WTC11 (cell line): ENCODE data around the gene PRKN. TPM values are rescaled to one million over a fixed set of nuclear protein-coding genes. Genes with fewer than 3 reads are reported as not detected.

ENCODE experiments used
- ATAC-seq: fragments of 200-7000 bp; cut with Tn5 transposase; 2 replicates; pipeline ENCODE4 v1.10.0; 2021; ENCODE audit warnings: mild to moderate bottlenecking, moderate library complexity
- CTCF ChIA-PET: fragments of 300-600 bp; sonication (Branson Sonifier 250); formaldehyde crosslinking; loops from one replicate; lab custom pipeline; 2021; ENCODE audit warnings: antibody characterized with exemption; lab: Charles Lee
- POLR2A ChIA-PET: fragments of 350-600 bp; sonication (Branson Sonifier 250); formaldehyde crosslinking; loops from one replicate; lab custom pipeline; 2021; ENCODE audit warnings: antibody characterized with exemption; lab: Charles Lee
- DNase-seq: peaks from one replicate; pipeline ENCODE4 v3.0.0; 2021; ENCODE audit warnings: low spot score
- H3K27ac Mint-ChIP-seq: 2 replicates; pipeline ENCODE4 v1.8.0; 2021; ENCODE audit warnings: mixed read lengths
- H3K27me3 Mint-ChIP-seq: 2 replicates; pipeline ENCODE4 v1.8.0; 2021; ENCODE audit warnings: low read depth, mild to moderate bottlenecking, moderate library complexity, mixed read lengths
- H3K36me3 Mint-ChIP-seq: 2 replicates; pipeline ENCODE4 v1.8.0; 2021; ENCODE audit warnings: mixed read lengths
- H3K4me1 Mint-ChIP-seq: 2 replicates; pipeline ENCODE4 v1.8.0; 2022; ENCODE audit warnings: mixed read lengths
- H3K4me3 Mint-ChIP-seq: 2 replicates; pipeline ENCODE4 v1.8.0; 2021; ENCODE audit warnings: mild to moderate bottlenecking, moderate library complexity, mixed read lengths
- H3K9me3 Mint-ChIP-seq: 2 replicates; pipeline ENCODE4 v1.8.0; 2021; ENCODE audit warnings: mixed read lengths
- ATF1 ChIP-seq: sonication (generic); formaldehyde crosslinking; IDR thresholded peaks from 2 replicates; pipeline ENCODE4 v1.8.1; 2023; ENCODE audit warnings: mild to moderate bottlenecking, moderate library complexity, missing genetic modification reagents
- CDX4 ChIP-seq: fragments of 250-450 bp; sonication (Bioruptor Pico); IDR thresholded peaks from 2 replicates; pipeline ENCODE4 v1.9.0; 2021; ENCODE audit warnings: moderate library complexity, mild to moderate bottlenecking, inconsistent platforms, borderline replicate concordance
- ELF4 ChIP-seq: sonication (generic); formaldehyde crosslinking; IDR thresholded peaks from 2 replicates; pipeline ENCODE4 v1.8.1; 2022; ENCODE audit warnings: low read depth, mild to moderate bottlenecking, moderate library complexity, missing genetic modification reagents
- FOXK1 ChIP-seq: sonication (generic); formaldehyde crosslinking; IDR thresholded peaks from 2 replicates; pipeline ENCODE4 v1.8.0; 2022; ENCODE audit warnings: mild to moderate bottlenecking, moderate library complexity, missing genetic modification reagents
- GABPB1 ChIP-seq: sonication (generic); formaldehyde crosslinking; IDR thresholded peaks from 2 replicates; pipeline ENCODE4 v1.8.1; 2023; ENCODE audit warnings: mild to moderate bottlenecking, missing genetic modification reagents
- GTF2I ChIP-seq: fragments of 250-450 bp; sonication (Bioruptor Pico); conservative IDR thresholded peaks from 2 replicates; pipeline ENCODE4 v1.4.0; 2021; ENCODE audit warnings: mild to moderate bottlenecking
- JUN ChIP-seq: sonication (generic); formaldehyde crosslinking; IDR thresholded peaks from 2 replicates; pipeline ENCODE4 v1.8.0; 2023; ENCODE audit warnings: mild to moderate bottlenecking, missing genetic modification reagents
- KAT7 ChIP-seq: sonication (generic); formaldehyde crosslinking; IDR thresholded peaks from 2 replicates; pipeline ENCODE4 v1.8.1; 2023; ENCODE audit warnings: missing genetic modification reagents, mild to moderate bottlenecking, borderline replicate concordance
- NFATC4 ChIP-seq: fragments of 250-450 bp; sonication (Bioruptor Pico); IDR thresholded peaks from 2 replicates; pipeline ENCODE4 v1.9.0; 2021; ENCODE audit warnings: mild to moderate bottlenecking
- NFYB ChIP-seq: sonication (generic); formaldehyde crosslinking; conservative IDR thresholded peaks from 2 replicates; pipeline ENCODE4 v1.8.0; 2022; ENCODE audit warnings: low read depth, missing genetic modification reagents
- NR3C1 ChIP-seq: sonication (generic); formaldehyde crosslinking; conservative IDR thresholded peaks from 2 replicates; pipeline ENCODE4 v1.8.1; 2023; ENCODE audit warnings: low read depth, mild to moderate bottlenecking, missing genetic modification reagents
- OVOL2 ChIP-seq: fragments of 250-450 bp; sonication (Bioruptor Pico); IDR thresholded peaks from 2 replicates; pipeline ENCODE4 v1.9.0; 2021; ENCODE audit warnings: mild to moderate bottlenecking, borderline replicate concordance
- PRRX2 ChIP-seq: fragments of 250-450 bp; sonication (Bioruptor Pico); IDR thresholded peaks from 2 replicates; pipeline ENCODE4 v1.8.0; 2021; ENCODE audit warnings: mild to moderate bottlenecking
- TCF7 ChIP-seq: sonication (generic); formaldehyde crosslinking; IDR thresholded peaks from 2 replicates; pipeline ENCODE4 v1.8.0; 2022; ENCODE audit warnings: mild to moderate bottlenecking, low read depth, missing genetic modification reagents, moderate library complexity
- ZNF138 ChIP-seq: sonication (generic); formaldehyde crosslinking; conservative IDR thresholded peaks from 2 replicates; pipeline ENCODE4 v1.8.1; 2022; ENCODE audit warnings: mild to moderate bottlenecking, moderate library complexity, missing genetic modification reagents
- ZNF219 ChIP-seq: sonication (generic); formaldehyde crosslinking; IDR thresholded peaks from 2 replicates; pipeline ENCODE4 v1.8.0; 2023; ENCODE audit warnings: missing genetic modification reagents, mild to moderate bottlenecking, borderline replicate concordance
- ZNF281 ChIP-seq: sonication (generic); formaldehyde crosslinking; IDR thresholded peaks from 2 replicates; pipeline ENCODE4 v1.8.0; 2023; ENCODE audit warnings: mild to moderate bottlenecking, missing genetic modification reagents
- ZNF317 ChIP-seq: sonication (generic); formaldehyde crosslinking; IDR thresholded peaks from 2 replicates; pipeline ENCODE4 v1.8.1; 2023; ENCODE audit warnings: low read depth, mild to moderate bottlenecking, moderate library complexity, missing genetic modification reagents, borderline replicate concordance
- ZNF416 ChIP-seq: fragments of 250-450 bp; sonication (Bioruptor Pico); IDR thresholded peaks from 2 replicates; pipeline ENCODE4 v1.9.0; 2021; ENCODE audit warnings: mild to moderate bottlenecking, inconsistent platforms
- total RNA-seq: library from RNA; stranded (reverse); gene quantifications from 3 replicates; pipeline ENCODE4 v1.2.3, GENCODE V29; 2021
- TF ChIP-seq, protein P1 (sequence below): sonication (generic); formaldehyde crosslinking; IDR thresholded peaks from 2 replicates; pipeline ENCODE4 v1.8.1; 2023; ENCODE audit warnings: mild to moderate bottlenecking, missing genetic modification reagents, borderline replicate concordance
- TF ChIP-seq, protein P2 (sequence below): sonication (generic); formaldehyde crosslinking; IDR thresholded peaks from 2 replicates; pipeline ENCODE4 v1.8.1; 2023; ENCODE audit warnings: mild to moderate bottlenecking, missing genetic modification reagents, moderate library complexity
- TF ChIP-seq, protein P3 (sequence below): fragments of 250-450 bp; sonication (Bioruptor Pico); IDR thresholded peaks from 2 replicates; pipeline ENCODE4 v1.9.0; 2021; ENCODE audit warnings: mild to moderate bottlenecking

Gene PRKN
- total RNA-seq, 1 experiment from 2014 or later: 0.59 TPM

DNA sequence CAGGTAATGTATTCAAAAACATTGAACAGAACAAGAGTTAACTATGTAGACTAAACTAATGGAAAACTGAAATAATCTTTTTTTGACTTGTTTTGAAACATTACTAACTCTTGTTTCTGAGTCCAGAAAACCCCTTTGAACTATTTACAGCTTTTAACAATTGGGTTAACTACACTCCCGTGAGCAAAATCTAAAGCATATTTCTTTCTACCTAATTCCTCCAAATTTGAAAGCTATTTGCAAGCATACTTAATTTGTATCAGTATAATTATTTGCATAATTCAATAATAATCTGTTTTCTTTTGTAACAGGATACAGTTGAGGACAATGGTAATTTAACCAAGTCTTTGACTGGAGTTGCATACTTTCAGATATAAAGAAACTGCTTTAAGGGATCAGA lies 1391.1 kb downstream of the PRKN start:
- peaks cover 45% of the 10 kb centered on the region for H3K9me3 Mint-ChIP-seq
- TF ChIP-seq ELF4 (CRISPR knock-in tag): no peak
- TF ChIP-seq NFYB: no peak
- TF ChIP-seq ZNF281 (CRISPR knock-in tag): no peak
- no peak for TF ChIP-seq ATF1
- TF ChIP-seq ZNF317: no peak
- TF ChIP-seq, protein P1, sequence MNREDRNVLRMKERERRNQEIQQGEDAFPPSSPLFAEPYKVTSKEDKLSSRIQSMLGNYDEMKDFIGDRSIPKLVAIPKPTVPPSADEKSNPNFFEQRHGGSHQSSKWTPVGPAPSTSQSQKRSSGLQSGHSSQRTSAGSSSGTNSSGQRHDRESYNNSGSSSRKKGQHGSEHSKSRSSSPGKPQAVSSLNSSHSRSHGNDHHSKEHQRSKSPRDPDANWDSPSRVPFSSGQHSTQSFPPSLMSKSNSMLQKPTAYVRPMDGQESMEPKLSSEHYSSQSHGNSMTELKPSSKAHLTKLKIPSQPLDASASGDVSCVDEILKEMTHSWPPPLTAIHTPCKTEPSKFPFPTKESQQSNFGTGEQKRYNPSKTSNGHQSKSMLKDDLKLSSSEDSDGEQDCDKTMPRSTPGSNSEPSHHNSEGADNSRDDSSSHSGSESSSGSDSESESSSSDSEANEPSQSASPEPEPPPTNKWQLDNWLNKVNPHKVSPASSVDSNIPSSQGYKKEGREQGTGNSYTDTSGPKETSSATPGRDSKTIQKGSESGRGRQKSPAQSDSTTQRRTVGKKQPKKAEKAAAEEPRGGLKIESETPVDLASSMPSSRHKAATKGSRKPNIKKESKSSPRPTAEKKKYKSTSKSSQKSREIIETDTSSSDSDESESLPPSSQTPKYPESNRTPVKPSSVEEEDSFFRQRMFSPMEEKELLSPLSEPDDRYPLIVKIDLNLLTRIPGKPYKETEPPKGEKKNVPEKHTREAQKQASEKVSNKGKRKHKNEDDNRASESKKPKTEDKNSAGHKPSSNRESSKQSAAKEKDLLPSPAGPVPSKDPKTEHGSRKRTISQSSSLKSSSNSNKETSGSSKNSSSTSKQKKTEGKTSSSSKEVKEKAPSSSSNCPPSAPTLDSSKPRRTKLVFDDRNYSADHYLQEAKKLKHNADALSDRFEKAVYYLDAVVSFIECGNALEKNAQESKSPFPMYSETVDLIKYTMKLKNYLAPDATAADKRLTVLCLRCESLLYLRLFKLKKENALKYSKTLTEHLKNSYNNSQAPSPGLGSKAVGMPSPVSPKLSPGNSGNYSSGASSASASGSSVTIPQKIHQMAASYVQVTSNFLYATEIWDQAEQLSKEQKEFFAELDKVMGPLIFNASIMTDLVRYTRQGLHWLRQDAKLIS: no peak
- no peak for TF ChIP-seq JUN (CRISPR knock-in tag)
- no peak for TF ChIP-seq CDX4 (CRISPR knock-in tag)
- TF ChIP-seq, protein P2, sequence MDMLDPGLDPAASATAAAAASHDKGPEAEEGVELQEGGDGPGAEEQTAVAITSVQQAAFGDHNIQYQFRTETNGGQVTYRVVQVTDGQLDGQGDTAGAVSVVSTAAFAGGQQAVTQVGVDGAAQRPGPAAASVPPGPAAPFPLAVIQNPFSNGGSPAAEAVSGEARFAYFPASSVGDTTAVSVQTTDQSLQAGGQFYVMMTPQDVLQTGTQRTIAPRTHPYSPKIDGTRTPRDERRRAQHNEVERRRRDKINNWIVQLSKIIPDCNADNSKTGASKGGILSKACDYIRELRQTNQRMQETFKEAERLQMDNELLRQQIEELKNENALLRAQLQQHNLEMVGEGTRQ (CRISPR knock-in tag): no peak
- no peaks in the 10 kb centered on the region for H3K27me3 Mint-ChIP-seq
- peaks cover 27% of the 10 kb centered on the region for H3K36me3 Mint-ChIP-seq
- ATAC-seq (no peak), DNase-seq (no peak)
- CTCF ChIA-PET: no interaction called here
- no peak overlapping the region for H3K27ac Mint-ChIP-seq
- POLR2A ChIA-PET: no interaction called here
- no peak overlapping the region for H3K4me3 Mint-ChIP-seq
- peaks cover 8% of the 10 kb centered on the region for H3K4me1 Mint-ChIP-seq

GRCh38 chr6:161333410-161333809 lies 1394.2 kb downstream of the PRKN start:
- ATAC-seq (no peak), DNase-seq (no peak)
- Mint-ChIP-seq H3K4me3 (no peak overlapping the region), H3K27ac (no peak overlapping the region), H3K4me1 (peaks cover 25% of the 10 kb centered on the region), H3K36me3 (peaks cover 41% of the 10 kb centered on the region), H3K9me3 (peaks cover 52% of the 10 kb centered on the region), H3K27me3 (peaks cover 4% of the 10 kb centered on the region; the same call in 1 of the 2 replicates)
- ChIA-PET CTCF (no interaction called here), POLR2A (no interaction called here)
- TF ChIP-seq PRRX2 (CRISPR knock-in tag) (no peak), NR3C1 (no peak), ZNF138 (CRISPR knock-in tag) (no peak), NFATC4 (CRISPR knock-in tag) (no peak), GTF2I (CRISPR knock-in tag) (no peak), ATF1 (no peak), FOXK1 (CRISPR knock-in tag) (no peak), TCF7 (no peak), OVOL2 (CRISPR knock-in tag) (no peak), ZNF219 (no peak), KAT7 (no peak), ZNF416 (no peak), GABPB1 (no peak)
- TF ChIP-seq, protein P1: no peak
- TF ChIP-seq, protein P3, sequence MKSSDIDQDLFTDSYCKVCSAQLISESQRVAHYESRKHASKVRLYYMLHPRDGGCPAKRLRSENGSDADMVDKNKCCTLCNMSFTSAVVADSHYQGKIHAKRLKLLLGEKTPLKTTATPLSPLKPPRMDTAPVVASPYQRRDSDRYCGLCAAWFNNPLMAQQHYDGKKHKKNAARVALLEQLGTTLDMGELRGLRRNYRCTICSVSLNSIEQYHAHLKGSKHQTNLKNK: no peak
